Suprapubic skin (tissue), 4 donors: ENCODE data around the gene OPRPN. TPM values are rescaled to one million over a fixed set of nuclear protein-coding genes. Genes with fewer than 3 reads are reported as not detected.

Source experiments
- DNase-seq, 2 donors: peaks; one replicate each; pipeline ENCODE4 v3.0.0-alpha.2; 2019; ENCODE audit warnings: low spot score in 2 of 2
- H3K27ac ChIP-seq: fragments of 200-600 bp; sonication (generic); one replicate; pipeline ENCODE4 v1.5.1; 2019
- H3K27me3 ChIP-seq: fragments of 200-600 bp; sonication (generic); one replicate; pipeline ENCODE4 v1.5.1; 2019
- H3K36me3 ChIP-seq: fragments of 200-600 bp; sonication (generic); one replicate; pipeline ENCODE4 v1.5.1; 2019
- H3K4me1 ChIP-seq: fragments of 200-600 bp; sonication (generic); one replicate; pipeline ENCODE4 v1.5.1; 2019
- H3K4me3 ChIP-seq: fragments of 200-600 bp; sonication (generic); one replicate; pipeline ENCODE4 v1.5.1; 2019; ENCODE audit warnings: mild to moderate bottlenecking
- H3K9me3 ChIP-seq: fragments of 200-600 bp; sonication (generic); one replicate; pipeline ENCODE4 v1.5.1; 2019
- EP300 ChIP-seq: sonication (generic); formaldehyde crosslinking; IDR thresholded peaks from one replicate; pipeline ENCODE4 v1.6.1; 2017; ENCODE audit warnings: antibody characterized with exemption
- POLR2A ChIP-seq, 2 donors: fragments of 450-650 bp; IDR thresholded peaks; one replicate each; pipeline ENCODE4 v1.6.1; 2017; ENCODE audit warnings: antibody characterized with exemption in 2 of 2, mild to moderate bottlenecking in 2 of 2, moderate library complexity in 2 of 2
- POLR2AphosphoS5 ChIP-seq, 3 donors: sonication (generic); formaldehyde crosslinking; IDR thresholded peaks; one replicate each; pipeline ENCODE4 v1.6.1; 2017; ENCODE audit warnings: antibody characterized with exemption in 3 of 3
- WGBS: methylation state at CpG from one replicate; pipeline ENCODE4 v1.1.5; 2018; 5-methylcytosine and 5-hydroxymethylcytosine counted together
- total RNA-seq, 4 donors: library from RNA; depleted of rRNA; stranded (reverse); fragments of >200 nt; gene quantifications; one replicate each; pipeline ENCODE4 v1.1.0, GENCODE V29; 2016
- TF ChIP-seq, protein P1 (sequence below), 2 donors: fragments of 200-600 bp in 1 of 2; fragments of 450-650 bp in 1 of 2; sonication (generic) in 1 of 2; IDR thresholded peaks; one replicate each; pipeline ENCODE4 v1.5.1; 2016 to 2019; ENCODE audit warnings: antibody characterized with exemption in 2 of 2, mild to moderate bottlenecking in 1 of 2, moderate library complexity in 1 of 2

Gene OPRPN
- total RNA-seq, 4 donors from 2014 or later: not detected

DNA sequence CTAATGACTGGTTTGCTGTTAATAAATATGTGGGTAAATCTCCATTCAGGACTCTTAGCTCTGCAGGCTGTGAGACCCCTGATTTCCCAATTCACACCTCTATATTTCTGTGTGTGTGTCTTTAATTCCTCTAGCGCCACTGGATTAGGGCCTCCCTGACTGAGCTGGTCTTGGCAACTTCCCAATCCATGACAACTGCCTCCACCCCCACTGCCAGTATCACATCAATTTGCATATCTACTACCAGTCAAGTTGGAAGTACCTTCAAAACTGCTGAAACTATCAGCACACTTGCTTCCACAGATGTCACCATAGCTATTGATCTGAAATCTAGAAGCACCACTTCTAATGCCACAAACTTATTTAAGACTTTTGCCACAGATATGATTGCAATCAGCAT is 27.6 kb downstream of the OPRPN start:
- Histone ChIP-seq H3K36me3 (no peaks in the 10 kb centered on the region), H3K4me3 (no peak overlapping the region), H3K27me3 (no peaks in the 10 kb centered on the region), H3K9me3 (no peaks in the 10 kb centered on the region), H3K27ac (no peak overlapping the region), H3K4me1 (no peaks in the 10 kb centered on the region)
- TF ChIP-seq, protein P1, sequence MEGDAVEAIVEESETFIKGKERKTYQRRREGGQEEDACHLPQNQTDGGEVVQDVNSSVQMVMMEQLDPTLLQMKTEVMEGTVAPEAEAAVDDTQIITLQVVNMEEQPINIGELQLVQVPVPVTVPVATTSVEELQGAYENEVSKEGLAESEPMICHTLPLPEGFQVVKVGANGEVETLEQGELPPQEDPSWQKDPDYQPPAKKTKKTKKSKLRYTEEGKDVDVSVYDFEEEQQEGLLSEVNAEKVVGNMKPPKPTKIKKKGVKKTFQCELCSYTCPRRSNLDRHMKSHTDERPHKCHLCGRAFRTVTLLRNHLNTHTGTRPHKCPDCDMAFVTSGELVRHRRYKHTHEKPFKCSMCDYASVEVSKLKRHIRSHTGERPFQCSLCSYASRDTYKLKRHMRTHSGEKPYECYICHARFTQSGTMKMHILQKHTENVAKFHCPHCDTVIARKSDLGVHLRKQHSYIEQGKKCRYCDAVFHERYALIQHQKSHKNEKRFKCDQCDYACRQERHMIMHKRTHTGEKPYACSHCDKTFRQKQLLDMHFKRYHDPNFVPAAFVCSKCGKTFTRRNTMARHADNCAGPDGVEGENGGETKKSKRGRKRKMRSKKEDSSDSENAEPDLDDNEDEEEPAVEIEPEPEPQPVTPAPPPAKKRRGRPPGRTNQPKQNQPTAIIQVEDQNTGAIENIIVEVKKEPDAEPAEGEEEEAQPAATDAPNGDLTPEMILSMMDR (IDR thresholded peaks at IDR 0.05): no peak
- TF ChIP-seq POLR2A (IDR thresholded peaks at IDR 0.05): no peak
- TF ChIP-seq POLR2AphosphoS5 (IDR thresholded peaks at IDR 0.05): no peak
- no peak for TF ChIP-seq EP300
- WGBS: 78% methylated on average over 1 of the region's 1 CpG
- no peak for DNase-seq

DNA sequence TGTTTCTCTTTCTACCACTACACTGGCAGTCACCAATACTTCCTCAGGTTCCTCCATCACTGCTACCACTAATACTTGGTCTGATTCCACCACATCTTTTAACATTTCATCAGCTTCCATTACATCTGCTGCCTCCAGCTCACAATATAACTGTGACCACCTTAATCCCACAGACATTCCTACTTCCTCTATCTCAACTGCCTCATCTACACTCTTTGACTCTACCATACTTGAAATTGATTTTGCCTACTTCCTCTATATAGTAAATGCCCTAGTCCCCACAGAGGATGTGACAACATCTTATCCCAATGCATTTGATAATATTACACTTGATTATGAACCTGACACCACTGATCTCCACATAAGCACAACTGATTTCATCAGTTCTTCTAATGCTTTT is 29.0 kb downstream of the OPRPN start:
- H3K27ac ChIP-seq: no peak overlapping the region
- H3K36me3 ChIP-seq: no peaks in the 10 kb centered on the region
- DNase-seq: no peak
- no peaks in the 10 kb centered on the region for H3K4me1 ChIP-seq
- no peaks in the 10 kb centered on the region for H3K9me3 ChIP-seq
- no peak overlapping the region for H3K4me3 ChIP-seq
- no peaks in the 10 kb centered on the region for H3K27me3 ChIP-seq
- TF ChIP-seq POLR2A (IDR thresholded peaks at IDR 0.05): no peak
- no peak for TF ChIP-seq POLR2AphosphoS5 (IDR thresholded peaks at IDR 0.05)

DNA sequence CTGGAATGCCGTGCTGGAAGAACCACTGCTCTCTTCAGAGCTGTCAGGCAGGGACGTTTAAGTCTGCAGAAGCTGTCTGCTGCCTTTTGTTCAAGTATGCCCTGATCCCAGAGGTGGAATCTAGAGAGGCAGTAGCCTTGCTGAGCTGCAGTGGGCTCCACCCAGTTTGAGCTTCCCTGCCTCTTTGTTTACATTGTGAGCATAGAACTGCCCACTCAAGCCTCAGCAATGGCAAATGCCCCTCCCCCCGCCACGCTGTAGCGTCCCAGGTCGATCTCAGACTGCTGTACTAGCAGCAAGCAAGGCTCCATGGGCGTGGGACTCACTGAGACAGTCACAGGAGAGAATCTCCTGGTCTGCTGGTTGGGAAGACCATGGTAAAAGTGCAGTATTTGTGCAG is 39.5 kb downstream of the OPRPN start:
- TF ChIP-seq POLR2A (IDR thresholded peaks at IDR 0.05): no peak
- TF ChIP-seq, protein P1 (IDR thresholded peaks at IDR 0.05): no peak
- TF ChIP-seq EP300: no peak
- TF ChIP-seq POLR2AphosphoS5 (IDR thresholded peaks at IDR 0.05): no peak
- H3K27ac ChIP-seq: no peak overlapping the region
- H3K9me3 ChIP-seq: no peaks in the 10 kb centered on the region
- 33% methylated on average over 2 of the region's 7 CpGs for WGBS
- no peaks in the 10 kb centered on the region for H3K4me1 ChIP-seq
- H3K36me3 ChIP-seq: no peaks in the 10 kb centered on the region
- no peak for DNase-seq
- H3K4me3 ChIP-seq: no peak overlapping the region
- H3K27me3 ChIP-seq: no peaks in the 10 kb centered on the region

DNA sequence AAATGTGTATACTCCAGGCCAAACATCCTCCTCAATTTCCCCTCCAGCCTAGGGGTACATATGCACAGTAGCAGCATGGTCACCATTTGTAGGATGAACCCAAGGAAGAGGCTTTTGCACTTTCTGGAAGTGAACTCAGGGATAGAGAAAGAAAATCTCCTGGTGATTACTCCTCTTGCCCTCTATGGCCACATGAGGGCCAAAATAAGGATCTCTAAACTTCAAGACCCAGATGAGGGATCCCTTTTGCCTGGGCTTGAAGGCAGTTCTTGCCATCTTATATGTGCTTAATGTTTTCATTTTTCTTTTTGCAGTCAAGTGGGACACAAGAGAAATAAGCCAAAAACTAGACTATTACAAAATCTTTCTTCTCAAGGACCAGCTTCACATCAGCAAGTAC is 44.7 kb downstream of the OPRPN start:
- Histone ChIP-seq H3K9me3 (no peaks in the 10 kb centered on the region), H3K27ac (no peak overlapping the region), H3K36me3 (no peaks in the 10 kb centered on the region), H3K4me3 (no peak overlapping the region), H3K4me1 (no peaks in the 10 kb centered on the region), H3K27me3 (no peaks in the 10 kb centered on the region)
- no peak for DNase-seq
- TF ChIP-seq POLR2AphosphoS5 (IDR thresholded peaks at IDR 0.05) (no peak), EP300 (no peak), POLR2A (IDR thresholded peaks at IDR 0.05) (no peak)
- TF ChIP-seq, protein P1 (IDR thresholded peaks at IDR 0.05): no peak

DNA sequence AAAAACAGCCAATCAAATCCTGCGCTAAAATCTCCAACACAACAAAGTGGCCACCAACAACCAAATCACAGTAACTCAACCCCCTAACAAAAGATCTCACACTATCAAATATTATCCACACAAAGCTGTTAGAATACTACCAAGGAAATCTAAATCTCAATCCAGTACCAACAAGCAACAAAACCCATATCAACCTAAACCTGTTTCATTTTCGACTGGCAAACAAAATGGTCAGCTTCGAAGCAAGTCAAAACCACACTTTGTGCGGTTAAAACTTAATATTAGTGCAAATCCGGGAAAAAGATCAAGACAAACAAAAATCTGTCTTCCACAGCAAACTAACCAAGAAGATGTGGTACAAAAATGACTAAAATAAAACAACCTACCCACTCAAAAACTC is 45.6 kb downstream of the OPRPN start:
- no peak overlapping the region for H3K27ac ChIP-seq
- no peaks in the 10 kb centered on the region for H3K4me1 ChIP-seq
- 94% methylated on average over 5 of the region's 5 CpGs for WGBS
- no peak for DNase-seq
- H3K9me3 ChIP-seq: no peaks in the 10 kb centered on the region
- no peaks in the 10 kb centered on the region for H3K27me3 ChIP-seq
- no peak overlapping the region for H3K4me3 ChIP-seq
- H3K36me3 ChIP-seq: no peaks in the 10 kb centered on the region
- TF ChIP-seq POLR2AphosphoS5 (IDR thresholded peaks at IDR 0.05) (no peak), POLR2A (IDR thresholded peaks at IDR 0.05) (no peak), EP300 (no peak)
- TF ChIP-seq, protein P1 (IDR thresholded peaks at IDR 0.05): no peak

DNA sequence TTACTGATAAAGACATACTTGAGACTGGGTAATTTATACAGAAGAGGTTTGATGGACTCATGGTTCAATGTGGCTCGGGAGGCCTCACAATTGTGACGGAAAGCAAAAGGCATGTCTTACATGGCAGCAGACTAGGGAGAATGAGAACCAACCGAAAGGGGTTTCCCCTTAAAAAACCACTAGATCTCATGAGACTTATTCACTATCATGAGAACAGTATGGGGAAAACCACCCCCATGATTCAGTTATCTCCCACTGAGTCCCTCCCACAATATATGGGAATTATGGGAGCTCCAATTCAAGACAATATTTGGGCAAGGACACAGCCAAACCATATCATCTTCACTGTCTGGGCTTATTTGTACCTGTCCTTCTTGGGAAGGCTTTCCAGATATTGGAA is 51.5 kb downstream of the OPRPN start:
- Histone ChIP-seq H3K9me3 (no peaks in the 10 kb centered on the region), H3K4me1 (no peaks in the 10 kb centered on the region), H3K36me3 (no peaks in the 10 kb centered on the region), H3K4me3 (no peak overlapping the region), H3K27me3 (no peaks in the 10 kb centered on the region), H3K27ac (no peak overlapping the region)
- WGBS: 89% methylated on average over 3 of the region's 3 CpGs
- no peak for DNase-seq
- TF ChIP-seq, protein P1 (IDR thresholded peaks at IDR 0.05): no peak
- TF ChIP-seq EP300 (no peak), POLR2A (IDR thresholded peaks at IDR 0.05) (no peak), POLR2AphosphoS5 (IDR thresholded peaks at IDR 0.05) (no peak)
